T-cell (primary cell): ENCODE results near the gene CFLAR. TPM values are rescaled to one million over a fixed set of nuclear protein-coding genes. Genes with fewer than 3 reads are reported as not detected.

Experiments
- ATAC-seq, 4 experiments: fragments of 200-7000 bp in 3 of 4; fragments of 150-1000 bp in 1 of 4; cut with Tn5 transposase; replicated peaks in 1 of 4; 1 replicate in 3 of 4; 2 replicates in 1 of 4; pipeline ENCODE4 v1.10.0; 2021; ENCODE audit warnings: moderate library complexity in 3 of 4, mild to moderate bottlenecking in 2 of 4, moderate number of reproducible peaks in 1 of 4
- CTCF ChIA-PET, 2 donors: fragments of 300-600 bp; sonication (Branson Sonifier 250); formaldehyde crosslinking; loops; one replicate each; lab custom pipeline; 2022; ENCODE audit warnings: antibody characterized with exemption in 2 of 2; lab: Charles Lee
- POLR2A ChIA-PET, 2 donors: fragments of 300-600 bp; sonication (Branson Sonifier 250); formaldehyde crosslinking; loops; one replicate each; lab custom pipeline; 2022; ENCODE audit warnings: antibody characterized with exemption in 2 of 2; lab: Charles Lee
- DNase-seq, 35 experiments: peaks; one replicate each; pipeline versions ENCODE4 v3.0.0 to v3.0.0-alpha.2; 2013 to 2023
- H3K27ac ChIP-seq: one replicate; pipeline ENCODE4 v1.5.1; 2013; ENCODE audit warnings: low read length
- H3K27me3 ChIP-seq, 2 experiments: replicated peaks in 1 of 2; 1 replicate in 1 of 2; 2 replicates in 1 of 2; pipeline versions ENCODE4 v1.6.1 to v1.7.0; 2013; ENCODE audit warnings: low read length in 1 of 2, mixed read lengths in 1 of 2; ENCODE audit not compliant: control insufficient read depth in 2 of 2, insufficient read depth in 2 of 2; ENCODE audit errors: extremely low read depth in 1 of 2
- H3K36me3 ChIP-seq, 2 donors: 1 replicate in 1 of 2; 2 replicates in 1 of 2; pipeline versions ENCODE4 v1.6.1 to v1.7.0; 2013; ENCODE audit warnings: low read length in 1 of 2; ENCODE audit not compliant: control insufficient read depth in 2 of 2, insufficient read depth in 1 of 2; ENCODE audit errors: extremely low read depth in 1 of 2
- H3K4me1 ChIP-seq, 2 experiments: 1 replicate in 1 of 2; 2 replicates in 1 of 2; pipeline versions ENCODE4 v1.6.1 to v1.7.0; 2013; ENCODE audit warnings: low read length in 2 of 2, mixed read lengths in 1 of 2; ENCODE audit not compliant: insufficient read depth in 2 of 2, control insufficient read depth in 1 of 2; ENCODE audit errors: extremely low read depth in 1 of 2
- H3K4me3 ChIP-seq, 2 donors: 1 replicate in 1 of 2; 2 replicates in 1 of 2; pipeline versions ENCODE4 v1.5.1 to v1.7.0; 2013; ENCODE audit warnings: mild to moderate bottlenecking in 2 of 2, low read length in 1 of 2, moderate library complexity in 1 of 2; ENCODE audit not compliant: control insufficient read depth in 1 of 2; ENCODE audit errors: extremely low read depth in 1 of 2
- H3K9me3 ChIP-seq: 2 replicates; pipeline ENCODE4 v1.7.0; 2013
- H3K27ac Mint-ChIP-seq, 2 donors: one replicate each; pipeline ENCODE4 v1.8.0; 2020 to 2021; ENCODE audit warnings: mild to moderate bottlenecking in 2 of 2, mixed read lengths in 2 of 2
- H3K27me3 Mint-ChIP-seq, 2 donors: one replicate each; pipeline ENCODE4 v1.8.0; 2021 to 2022; ENCODE audit warnings: mixed read lengths in 2 of 2
- H3K36me3 Mint-ChIP-seq: one replicate; pipeline ENCODE4 v1.8.0; 2021; ENCODE audit warnings: mixed read lengths
- H3K4me1 Mint-ChIP-seq, 3 donors: one replicate each; pipeline ENCODE4 v1.8.0; 2020 to 2022; ENCODE audit warnings: mixed read lengths in 3 of 3, mild to moderate bottlenecking in 1 of 3
- H3K4me3 Mint-ChIP-seq, 3 donors: one replicate each; pipeline ENCODE4 v1.8.0; 2020 to 2022; ENCODE audit warnings: mild to moderate bottlenecking in 3 of 3, mixed read lengths in 3 of 3, moderate library complexity in 3 of 3
- H3K9me3 Mint-ChIP-seq, 3 donors: one replicate each; pipeline ENCODE4 v1.8.0; 2020 to 2022; ENCODE audit warnings: mixed read lengths in 3 of 3
- WGBS: methylation state at CpG from one replicate; pipeline ENCODE4 v1.1.5; 2013; ENCODE audit warnings: missing lambda C conversion rate; ENCODE audit not compliant: insufficient coverage; 5-methylcytosine and 5-hydroxymethylcytosine counted together
- total RNA-seq, 35 experiments: library from RNA in 6 of 35; stranded (reverse) in 6 of 35; fragments of 120-200 nt in 1 of 35; gene quantifications; one replicate each; pipeline versions ENCODE4 v1.2.1 to v1.2.4 and lab custom pipeline; 2013 to 2026

CFLAR gene
- total RNA-seq, 5 donors from 2014 or later (not counting 1 experiment from before 2014, with no cell fraction given) = 188 to 217 (median 208) TPM

DNA sequence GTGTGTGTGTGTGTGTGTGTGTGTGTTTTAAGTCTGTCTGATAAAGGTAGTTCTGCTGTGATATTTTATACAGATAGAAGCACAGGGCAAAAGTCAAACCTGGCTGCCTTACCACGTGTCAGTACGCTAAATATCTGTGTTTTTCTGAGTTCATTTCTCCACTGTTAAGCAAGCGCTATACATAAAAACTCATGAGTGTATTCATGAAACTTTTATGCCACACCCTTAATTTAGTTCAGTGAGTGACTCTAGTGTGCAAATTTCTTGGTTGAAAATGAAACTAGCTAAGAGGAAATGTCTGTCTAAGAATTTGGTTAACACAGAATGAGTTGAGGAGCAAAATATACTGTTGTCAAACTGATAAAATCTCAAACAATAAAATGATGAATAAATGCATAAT is 78.1 kb downstream of the CFLAR start:
- peak overlapping the region; percentile 91 to 93 for H3K27ac Mint-ChIP-seq
- H3K9me3 Mint-ChIP-seq = no peaks in the 10 kb centered on the region

DNA sequence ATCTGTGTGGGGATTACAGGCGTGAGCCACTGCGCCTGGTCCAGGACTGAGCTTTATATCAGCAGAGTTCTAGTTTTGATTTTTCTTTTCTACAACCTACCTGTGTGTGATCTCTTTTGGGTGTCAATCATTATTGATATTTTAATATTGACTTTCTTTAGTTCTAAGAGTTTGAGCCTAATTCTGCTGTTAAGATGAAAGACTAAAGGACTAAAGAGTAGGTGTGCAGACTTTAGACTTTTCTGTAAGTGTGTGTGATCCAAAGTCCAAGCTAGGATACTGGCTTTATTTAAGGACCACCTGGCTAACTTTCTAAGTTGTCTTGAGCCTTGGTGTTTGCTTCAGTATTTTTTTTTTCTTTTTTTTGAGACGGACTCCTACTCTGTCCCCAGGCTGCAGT is 79.4 kb downstream of the CFLAR start:
- DNase-seq (no peak), ATAC-seq (no peak)
- Histone ChIP-seq H3K27ac (peak overlapping the region; percentile 73), H3K27me3 (no peaks in the 10 kb centered on the region), H3K36me3 (peaks cover 0 to 34% of the 10 kb centered on the region in 2 donors), H3K4me1 (peaks cover 43 to 53% of the 10 kb centered on the region in 2 experiments), H3K9me3 (no peaks in the 10 kb centered on the region), H3K4me3 (no peak overlapping the region)
- ChIA-PET POLR2A (interaction anchor here in 1 of 2 donors (1.2 kb wide), 1 partner anchor 14 kb away, joined by 4 read pairs; no protein-coding TSS in a partner anchor), CTCF (interaction anchor here (0.6 to 6.9 kb wide), 6 partner anchors 12 to 167 kb away, joined by 4 to 68 read pairs (median 10); partner anchors contain the start of gene CASP10 (in 2 of the 2))
- H3K4me1 Mint-ChIP-seq = peaks cover 70 to 77% (median 74%) of the 10 kb centered on the region in 3 donors
- H3K9me3 Mint-ChIP-seq = no peaks in the 10 kb centered on the region
- no CpG with 5 or more reads among the region's 3 CpGs for WGBS
- peak overlapping the region; percentile 91 to 93 for H3K27ac Mint-ChIP-seq
- H3K4me3 Mint-ChIP-seq = peak overlapping the region in 1 of 3 donors; percentile 74
- no peaks in the 10 kb centered on the region for H3K27me3 Mint-ChIP-seq
- peaks cover 50% of the 10 kb centered on the region for H3K36me3 Mint-ChIP-seq

More for the DNA sequence above, 78.1 kb downstream of the CFLAR start:
- Mint-ChIP-seq H3K4me3 (peak overlapping the region; percentile 48 to 74 (median 67)), H3K36me3 (peaks cover 52% of the 10 kb centered on the region), H3K27me3 (no peaks in the 10 kb centered on the region), H3K4me1 (peaks cover 74 to 82% (median 81%) of the 10 kb centered on the region in 3 donors)
- peaks cover 0 to 34% of the 10 kb centered on the region in 2 donors for H3K36me3 ChIP-seq
- ChIA-PET CTCF (interaction anchor here (0.5 to 6.9 kb wide), 11 partner anchors 11 to 1252 kb away, joined by 3 to 68 read pairs (median 4); partner anchors contain the start of gene CASP10 (in 2 of the 2)), POLR2A (interaction anchor here in 1 of 2 donors (0.7 to 1.2 kb wide), 2 partner anchors 8 to 15 kb away, joined by 4 to 5 read pairs; no protein-coding TSS in a partner anchor)
- H3K27ac ChIP-seq = peak overlapping the region; percentile 73
- WGBS = no CpG with 5 or more reads among the region's 3 CpGs
- peaks cover 54 to 62% of the 10 kb centered on the region in 2 experiments for H3K4me1 ChIP-seq
- H3K27me3 ChIP-seq = no peaks in the 10 kb centered on the region
- peak in 1 of 35 experiments; percentile 48 for DNase-seq
- peak; percentile 44 to 61 (median 60) for ATAC-seq
- no peak overlapping the region for H3K4me3 ChIP-seq
- no peaks in the 10 kb centered on the region for H3K9me3 ChIP-seq

DNA sequence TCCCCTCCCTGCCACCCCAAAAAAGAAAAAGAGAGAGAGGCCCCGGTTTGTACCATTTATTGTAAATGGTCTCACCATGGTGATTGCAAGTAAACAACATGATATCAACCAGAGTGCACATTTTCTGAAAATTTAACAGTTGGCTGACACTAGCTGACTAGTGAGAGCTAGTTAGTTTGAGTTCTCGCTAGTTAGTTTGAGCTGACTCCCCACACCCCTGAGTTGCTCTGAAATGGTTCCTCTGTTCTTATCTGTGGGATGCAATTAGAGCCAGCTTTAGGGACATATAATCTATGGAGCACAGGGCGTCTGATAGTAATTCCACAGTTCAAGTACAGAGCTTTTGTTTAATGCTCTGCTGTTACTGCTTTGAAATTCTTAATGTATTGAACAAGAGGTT is 80.0 kb downstream of the CFLAR start:
- POLR2A ChIA-PET = interaction anchor here in 1 of 2 donors (0.6 kb wide), 2 partner anchors 81 to 134 kb away, joined by 3 to 8 read pairs; no protein-coding TSS in a partner anchor
- Histone ChIP-seq H3K4me1 (peaks cover 36 to 48% of the 10 kb centered on the region in 2 experiments), H3K9me3 (no peaks in the 10 kb centered on the region), H3K27ac (peak overlapping the region; percentile 73), H3K36me3 (peaks cover 0 to 39% of the 10 kb centered on the region in 2 donors), H3K27me3 (no peaks in the 10 kb centered on the region), H3K4me3 (no peak overlapping the region)
- DNase-seq (no peak), ATAC-seq (no peak)
- peaks cover 50% of the 10 kb centered on the region for H3K36me3 Mint-ChIP-seq
- peak overlapping the region; percentile 91 to 93 for H3K27ac Mint-ChIP-seq
- no peaks in the 10 kb centered on the region for H3K27me3 Mint-ChIP-seq
- 100% methylated on average over 2 of the region's 3 CpGs for WGBS
- no peaks in the 10 kb centered on the region for H3K9me3 Mint-ChIP-seq
- peaks cover 66 to 76% (median 70%) of the 10 kb centered on the region in 3 donors for H3K4me1 Mint-ChIP-seq
- H3K4me3 Mint-ChIP-seq = peak overlapping the region in 1 of 3 donors; percentile 11
- CTCF ChIA-PET = interaction anchor here (0.6 to 6.9 kb wide), 7 partner anchors 13 to 166 kb away, joined by 3 to 68 read pairs (median 9); partner anchors contain the start of gene CASP10 (in 2 of the 2)

DNA sequence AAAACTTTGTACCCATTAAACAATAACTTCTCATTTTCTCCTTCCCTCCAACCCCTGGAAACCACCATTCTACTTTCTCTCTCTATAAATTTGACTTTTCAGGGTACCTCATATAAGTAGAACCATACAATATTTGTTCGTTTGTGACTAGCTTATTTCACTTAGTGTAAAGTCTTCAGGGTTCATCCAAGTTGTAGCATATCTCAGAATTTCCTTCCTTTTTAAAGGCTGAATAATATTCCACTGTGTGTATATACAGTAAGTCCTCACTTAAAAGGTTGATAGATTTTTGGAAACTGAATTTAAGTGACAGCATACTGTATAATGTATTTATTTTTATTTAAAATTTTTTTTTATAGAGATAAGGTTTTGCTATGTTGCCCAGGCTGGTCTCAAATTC is 80.8 kb downstream of the CFLAR start:
- H3K4me1 ChIP-seq = peaks cover 30 to 40% of the 10 kb centered on the region in 2 experiments
- H3K36me3 Mint-ChIP-seq = peaks cover 51% of the 10 kb centered on the region

DNA sequence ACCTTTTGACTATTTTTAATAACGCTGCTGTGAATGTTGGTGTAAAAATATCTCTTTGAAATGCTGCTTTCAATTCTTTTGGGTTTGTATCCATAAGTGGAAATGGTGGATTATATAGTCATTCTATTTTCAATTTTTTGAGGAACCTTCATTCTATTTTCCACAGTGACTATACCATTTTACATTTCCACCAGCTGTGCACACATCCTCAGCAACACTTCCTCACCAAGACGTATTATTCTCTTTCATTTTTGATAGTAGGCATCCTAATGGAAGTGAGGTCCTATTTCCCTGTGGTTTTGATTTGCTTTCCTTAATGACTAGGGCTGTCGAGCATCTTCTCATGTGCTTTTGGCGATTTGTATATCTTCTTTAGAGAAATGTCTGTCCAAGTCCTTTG is 81.8 kb downstream of the CFLAR start:
- no peaks in the 10 kb centered on the region for H3K27me3 Mint-ChIP-seq
- H3K4me3 Mint-ChIP-seq = no peak overlapping the region
- no peaks in the 10 kb centered on the region for H3K9me3 Mint-ChIP-seq
- H3K4me1 ChIP-seq = peaks cover 21 to 30% of the 10 kb centered on the region in 2 experiments
- H3K36me3 Mint-ChIP-seq = peaks cover 51% of the 10 kb centered on the region
- DNase-seq = no peak
- H3K27ac ChIP-seq = no peak overlapping the region
- peaks cover 53 to 63% (median 55%) of the 10 kb centered on the region in 3 donors for H3K4me1 Mint-ChIP-seq
- ChIA-PET CTCF (no interaction called here), POLR2A (no interaction called here)
- no peak overlapping the region for H3K4me3 ChIP-seq
- ATAC-seq = no peak
- H3K27me3 ChIP-seq = no peaks in the 10 kb centered on the region
- peak overlapping the region; percentile 53 to 73 for H3K27ac Mint-ChIP-seq
- H3K36me3 ChIP-seq = peaks cover 0 to 49% of the 10 kb centered on the region in 2 donors
- no CpG with 5 or more reads among the region's 4 CpGs for WGBS
- no peaks in the 10 kb centered on the region for H3K9me3 ChIP-seq

More for the DNA sequence above, 80.8 kb downstream of the CFLAR start:
- peaks cover 0 to 44% of the 10 kb centered on the region in 2 donors for H3K36me3 ChIP-seq
- no peak for ATAC-seq
- Mint-ChIP-seq H3K9me3 (no peaks in the 10 kb centered on the region), H3K4me3 (peak overlapping the region in 1 of 3 donors; percentile 7), H3K27ac (peak overlapping the region; percentile 91 to 93), H3K27me3 (no peaks in the 10 kb centered on the region), H3K4me1 (peaks cover 62 to 73% (median 65%) of the 10 kb centered on the region in 3 donors)
- DNase-seq = no peak
- H3K27ac ChIP-seq = no peak overlapping the region
- ChIA-PET POLR2A (no interaction called here), CTCF (interaction anchor here (0.5 to 6.9 kb wide), 6 partner anchors 14 to 606 kb away, joined by 3 to 68 read pairs (median 7); partner anchors contain the start of gene CASP10 (in 1 of the 2))
- WGBS = no CpG with 5 or more reads among the region's 1 CpG
- H3K27me3 ChIP-seq = no peaks in the 10 kb centered on the region
- no peak overlapping the region for H3K4me3 ChIP-seq
- H3K9me3 ChIP-seq = no peaks in the 10 kb centered on the region

DNA sequence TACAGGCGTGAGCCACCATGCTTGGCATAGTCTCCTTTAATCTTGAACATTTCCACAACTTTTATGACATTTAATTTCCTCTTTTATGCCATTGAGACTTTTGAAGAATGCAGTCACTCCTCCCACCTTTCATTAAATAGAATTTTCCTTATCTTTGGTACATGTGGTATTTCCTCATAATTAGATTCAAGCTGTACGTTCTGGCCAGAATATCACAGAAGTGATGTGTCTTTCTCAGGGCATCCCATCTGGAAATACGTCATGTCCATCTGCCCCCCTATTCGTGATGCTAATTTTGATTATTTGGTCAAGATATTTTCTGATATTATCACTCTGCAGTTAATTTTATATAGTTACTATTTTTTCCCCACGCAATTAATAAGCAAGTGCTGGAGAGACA is 83.9 kb downstream of the CFLAR start:
- POLR2A ChIA-PET = no interaction called here
- Mint-ChIP-seq H3K9me3 (no peaks in the 10 kb centered on the region), H3K36me3 (peaks cover 45% of the 10 kb centered on the region), H3K4me1 (peaks cover 44 to 59% (median 49%) of the 10 kb centered on the region in 3 donors), H3K27ac (peak overlapping the region; percentile 45 to 69), H3K4me3 (peak overlapping the region in 1 of 3 donors; percentile 3), H3K27me3 (no peaks in the 10 kb centered on the region)
- peaks cover 0 to 48% of the 10 kb centered on the region in 2 donors for H3K36me3 ChIP-seq
- H3K4me3 ChIP-seq = no peak overlapping the region
- peaks cover 15 to 25% of the 10 kb centered on the region in 2 experiments for H3K4me1 ChIP-seq
- WGBS = 60% methylated on average over 1 of the region's 5 CpGs
- no peaks in the 10 kb centered on the region for H3K9me3 ChIP-seq
- no peak overlapping the region for H3K27ac ChIP-seq
- ATAC-seq (no peak), DNase-seq (no peak)
- H3K27me3 ChIP-seq = no peaks in the 10 kb centered on the region
- CTCF ChIA-PET = no interaction called here
